GM19452 (cell line): ENCODE data around the gene CD40.

Experiments used
- ATAC-seq: cut with Tn5 transposase; IDR thresholded peaks from one replicate; pipeline ENCODE4 v1.9.1; 2021; ENCODE audit not compliant: unreplicated experiment

Gene CD40

GRCh38 chr20:46117704-46118467, at the start of gene CD40:
CD40 (plus strand) TSS chr20:46118314; CDS start chr20:46118344, 30 bp downstream.
- ATAC-seq = peak; percentile 80

DNA sequence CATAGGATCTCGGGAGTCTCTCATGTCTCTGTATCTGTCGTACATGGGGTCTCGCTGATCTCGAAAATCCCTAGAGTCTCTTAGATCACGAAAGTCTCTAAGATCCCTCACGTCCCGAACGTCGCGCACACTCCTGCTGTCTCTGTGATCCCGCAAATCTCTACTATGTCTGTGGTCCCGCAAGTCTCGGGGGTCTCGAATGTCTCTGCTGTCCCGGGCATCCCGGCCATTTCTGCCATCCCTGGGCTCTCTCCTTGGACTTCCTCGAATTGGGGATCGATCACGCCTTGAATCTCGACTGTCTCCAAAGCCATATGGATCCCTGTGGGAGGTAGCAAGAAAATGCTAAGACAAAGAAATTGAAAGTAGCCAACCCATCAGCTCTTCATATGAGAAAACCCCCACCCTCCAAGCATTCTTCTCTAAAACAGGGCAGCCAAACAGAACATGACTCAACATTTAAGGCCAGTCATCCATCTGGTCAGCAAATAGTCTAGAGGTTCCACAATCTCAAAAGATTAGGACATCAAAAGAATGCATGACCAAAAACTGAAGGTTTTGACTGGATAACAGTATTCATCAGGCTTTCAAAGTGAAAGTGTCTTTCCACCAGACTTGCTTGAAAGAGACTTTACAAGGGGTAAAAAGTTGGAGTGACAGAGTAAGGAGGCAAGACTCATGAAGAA, 47.8 kb upstream of the CD40 start:
- no peak for ATAC-seq

- ATAC-seq = no peak
Observed at GRCh38 chr20:46071573-46071972, 46.5 kb upstream of the CD40 start.

DNA sequence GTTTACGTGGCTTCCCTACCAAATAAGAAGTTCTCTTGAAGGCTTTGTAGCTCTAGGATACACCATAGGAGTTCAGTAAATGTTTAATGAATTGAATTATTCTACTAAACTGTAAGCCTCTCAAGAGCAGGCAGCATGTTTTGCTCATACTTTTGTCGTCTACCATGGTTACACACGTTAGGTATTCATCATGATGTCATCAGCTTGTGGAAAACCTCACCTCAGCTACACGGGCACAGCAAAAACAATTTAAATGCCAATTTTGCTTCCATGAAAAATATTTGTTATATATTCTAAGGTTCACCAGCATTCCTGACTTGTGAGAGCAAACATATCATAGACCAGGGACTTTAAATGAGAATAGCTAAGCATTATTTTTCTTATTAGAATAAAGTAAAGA, 45.1 kb upstream of the CD40 start:
- no peak for ATAC-seq

GRCh38 chr20:46073443-46073842, 44.7 kb upstream of the CD40 start:
- no peak for ATAC-seq

- no peak for ATAC-seq
Observed at GRCh38 chr20:46074006-46074405, 44.1 kb upstream of the CD40 start.

DNA sequence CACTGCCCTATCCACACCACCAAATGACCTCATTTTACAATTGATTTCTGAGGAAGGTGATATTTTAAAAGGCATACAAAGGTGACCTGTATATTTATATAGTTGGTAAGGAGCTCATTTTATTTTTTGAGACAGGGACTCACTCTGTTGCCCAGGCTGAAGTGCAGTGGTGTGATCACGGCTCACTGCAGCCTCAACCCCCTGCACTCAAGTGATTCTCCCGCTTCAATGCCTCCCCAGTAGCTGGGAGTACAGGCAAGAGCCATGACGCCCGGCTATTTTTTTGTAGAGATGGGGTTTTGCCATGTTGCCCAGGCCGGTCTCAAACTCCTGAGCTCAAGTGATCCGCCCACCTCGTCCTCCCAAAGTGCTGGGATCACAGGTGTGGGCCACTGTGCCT, 41.3 kb upstream of the CD40 start:
- no peak for ATAC-seq

GRCh38 chr20:46077642-46078305, 40.3 kb upstream of the CD40 start:
- ATAC-seq = no peak

GRCh38 chr20:46078954-46079353, 39.2 kb upstream of the CD40 start:
- ATAC-seq = no peak

DNA sequence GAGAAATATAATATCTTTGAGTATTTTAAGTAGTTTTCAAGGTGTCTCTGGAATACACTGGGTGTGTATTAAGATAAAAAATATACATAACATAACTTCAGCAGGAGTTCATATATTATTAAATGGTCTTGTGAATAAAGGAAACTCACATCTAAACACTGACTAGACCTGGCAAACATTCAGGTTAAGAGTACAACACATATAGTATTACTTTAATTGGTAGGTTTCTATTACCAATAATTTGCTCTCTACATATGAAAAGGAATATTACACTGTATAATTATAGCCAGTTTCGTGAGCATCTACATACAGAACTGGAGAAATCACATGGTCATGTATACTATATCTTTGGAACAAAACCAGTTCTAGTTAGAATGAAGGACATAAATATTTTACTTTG, 37.0 kb upstream of the CD40 start:
- ATAC-seq = no peak

- ATAC-seq = no peak
Observed at GRCh38 chr20:46083101-46083500, 35.0 kb upstream of the CD40 start.

GRCh38 chr20:46083531-46084061, 34.5 kb upstream of the CD40 start:
- no peak for ATAC-seq

GRCh38 chr20:46084805-46085178, 33.3 kb upstream of the CD40 start:
- no peak for ATAC-seq

DNA sequence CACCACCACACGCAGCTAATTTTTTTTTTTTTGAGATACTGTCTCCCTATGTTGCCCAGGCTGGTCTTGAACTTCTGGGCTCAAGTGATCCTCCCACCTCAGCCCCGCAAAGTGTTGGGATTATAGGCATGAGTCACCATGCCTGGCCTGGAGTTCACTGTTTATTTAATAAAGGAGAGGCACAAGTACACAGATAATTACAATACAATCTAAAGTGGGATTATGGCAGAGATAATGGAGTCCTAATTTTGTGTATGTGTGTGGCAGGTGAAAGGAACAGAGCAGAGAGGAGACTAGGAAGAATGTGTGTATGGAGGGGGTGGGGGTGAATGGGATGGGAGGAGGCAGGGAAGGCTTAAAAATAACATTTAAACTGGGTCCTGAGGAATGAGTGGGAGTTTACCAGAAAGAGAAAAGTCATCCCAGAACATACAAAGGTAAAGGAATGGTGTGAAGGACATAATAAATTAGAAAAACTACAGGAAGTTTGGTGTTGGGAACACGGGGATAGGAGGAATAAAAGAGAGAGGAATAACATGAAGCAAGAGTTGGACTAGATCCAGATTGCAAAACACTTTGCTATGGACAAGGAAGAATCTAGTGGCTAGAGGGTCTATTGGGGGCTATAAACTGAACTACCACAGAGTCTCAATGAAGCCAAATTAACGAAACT, 32.8 kb upstream of the CD40 start:
- ATAC-seq = no peak

DNA sequence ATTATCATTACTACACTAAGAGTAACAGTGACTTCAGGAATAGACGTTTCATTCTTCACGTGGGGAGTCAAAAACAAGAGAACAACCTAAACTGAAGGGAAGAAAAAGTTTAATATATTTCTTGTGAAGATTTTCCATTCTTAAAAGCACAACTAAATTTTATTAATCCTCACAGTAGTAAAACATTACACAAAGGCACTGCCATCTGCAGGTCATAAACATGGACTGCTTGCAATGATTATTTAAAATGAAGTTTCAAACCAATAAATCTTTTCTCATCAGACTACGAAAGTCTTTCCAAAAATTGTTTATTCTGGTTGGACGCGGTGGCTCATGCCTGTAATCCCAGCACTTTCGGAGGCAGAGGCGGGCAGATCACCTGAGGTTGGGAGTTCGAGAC, 31.0 kb upstream of the CD40 start:
- ATAC-seq = no peak

DNA sequence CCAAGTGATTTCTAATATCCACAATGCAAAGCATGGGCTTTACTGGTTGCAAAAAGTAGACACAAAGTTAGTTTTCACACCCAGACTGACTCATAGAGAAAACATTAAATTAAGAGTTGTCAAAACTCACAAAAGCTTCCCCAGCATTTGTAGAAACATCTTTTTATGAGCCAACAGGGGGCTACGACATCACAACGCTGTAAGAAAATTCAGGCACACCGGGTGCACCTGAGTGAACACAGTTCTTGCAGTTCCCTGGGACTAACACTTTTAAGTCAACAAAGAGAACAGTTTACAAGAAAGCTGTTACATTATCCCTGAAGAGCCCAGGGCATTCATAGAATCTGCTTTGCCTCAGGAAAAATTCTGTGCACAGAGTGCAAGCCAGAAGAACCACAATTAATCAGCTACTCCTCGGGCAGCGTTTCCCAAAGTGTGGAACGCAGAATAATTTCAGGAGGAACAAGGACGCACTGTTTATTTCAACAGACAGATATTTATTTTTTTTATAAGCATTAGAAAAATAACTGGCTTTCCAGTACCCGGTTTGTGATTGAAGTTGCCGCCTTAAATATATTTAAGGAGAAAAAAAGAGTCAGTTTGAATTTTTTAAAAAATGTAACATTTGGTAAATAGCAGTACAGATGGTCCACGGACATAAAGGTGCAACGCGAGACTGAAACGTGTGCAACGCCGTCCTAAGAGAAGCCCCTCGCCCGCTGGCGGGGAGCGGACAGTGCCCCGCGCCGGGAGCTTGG, 29.5 kb upstream of the CD40 start:
- ATAC-seq = no peak

DNA sequence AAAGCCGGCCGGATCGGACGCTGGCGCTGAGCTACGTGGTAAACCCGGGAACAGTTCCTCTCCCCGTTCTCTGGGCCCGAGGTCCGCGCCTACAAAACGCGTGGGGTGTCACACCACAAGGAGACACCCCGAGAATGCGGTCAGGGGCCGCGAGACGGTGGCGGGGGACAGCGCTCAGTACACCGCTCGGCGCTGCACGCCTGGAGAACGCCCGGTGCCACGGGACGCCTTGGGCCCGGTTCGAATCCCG, 29.0 kb upstream of the CD40 start:
- ATAC-seq = peak; percentile 22

GRCh38 chr20:46089417-46090388, 28.4 kb upstream of the CD40 start, which contains the start of gene NCOA5:
NCOA5 (minus strand) TSS chr20:46089962; CDS start chr20:46079424, 10,538 bp downstream.
- peak; percentile 75 for ATAC-seq
